SIG-M5 treated with dmso at 0.1 percent for 504 hours (cell line): ENCODE measurements around the gene GAMT.
"Not testable (repeated sequence)": the region's sequence is repeated elsewhere in the genome, so short reads cannot be mapped to it uniquely, and the experiment has no call there.

ENCODE experiments used
- DNase-seq: peaks from one replicate; lab custom pipeline; 2025; ENCODE audit not compliant: unreplicated experiment; lab: John Stamatoyannopoulos, UW

GAMT gene

GRCh38 chr19:1401138-1401888 lies at the start of gene GAMT:
TSS of gene GAMT (minus strand) at chr19:1401542. CDS start at chr19:1401476, 66 bp downstream.
- no peak for DNase-seq

GRCh38 chr19:1449467-1450442 lies 48.4 kb upstream of the GAMT start, which contains the start of gene APC2:
TSS of gene APC2 (plus strand) at chr19:1450121. CDS start at chr19:1453002, 2,881 bp downstream.
- DNase-seq: no peak

- no peak for DNase-seq
Measured at GRCh38 chr19:1447944-1448343, 46.6 kb upstream of the GAMT start.

GRCh38 chr19:1447504-1447903 lies 46.2 kb upstream of the GAMT start:
- no peak for DNase-seq

- DNase-seq: no peak
Measured at GRCh38 chr19:1446713-1447481, 45.6 kb upstream of the GAMT start.

GRCh38 chr19:1445932-1446712 lies 44.8 kb upstream of the GAMT start:
- no peak for DNase-seq

- DNase-seq: peak; percentile 45
Measured at GRCh38 chr19:1445185-1445931, 44.0 kb upstream of the GAMT start.

- DNase-seq: no peak
Measured at GRCh38 chr19:1441677-1442438, 40.5 kb upstream of the GAMT start.

- DNase-seq: no peak
Measured at GRCh38 chr19:1441022-1441426, 39.7 kb upstream of the GAMT start.

GRCh38 chr19:1440418-1440801 lies 39.1 kb upstream of the GAMT start:
- DNase-seq: no peak

- not testable (repeated sequence) for DNase-seq
Measured at GRCh38 chr19:1439525-1440417, 38.4 kb upstream of the GAMT start.

- no peak for DNase-seq
Measured at GRCh38 chr19:1438933-1439354, 37.6 kb upstream of the GAMT start.

GRCh38 chr19:1438035-1438932 lies 36.9 kb upstream of the GAMT start, which contains the start of gene RPS15:
TSS of gene RPS15 (plus strand) at chr19:1438396. CDS start at chr19:1438426, 30 bp downstream.
- DNase-seq: peak; percentile 83

GRCh38 chr19:1437609-1438008 lies 36.3 kb upstream of the GAMT start:
- DNase-seq: no peak

- DNase-seq: no peak
Measured at GRCh38 chr19:1435378-1435989, 34.1 kb upstream of the GAMT start.

- DNase-seq: no peak
Measured at GRCh38 chr19:1434577-1435060, 33.3 kb upstream of the GAMT start.
